ENCODE data around the gene ITGB1BP1.
"Not testable (repeated sequence)": the region's sequence is repeated elsewhere in the genome, so short reads cannot be mapped to it uniquely, and the experiment has no call there.

Gene ITGB1BP1

DNA sequence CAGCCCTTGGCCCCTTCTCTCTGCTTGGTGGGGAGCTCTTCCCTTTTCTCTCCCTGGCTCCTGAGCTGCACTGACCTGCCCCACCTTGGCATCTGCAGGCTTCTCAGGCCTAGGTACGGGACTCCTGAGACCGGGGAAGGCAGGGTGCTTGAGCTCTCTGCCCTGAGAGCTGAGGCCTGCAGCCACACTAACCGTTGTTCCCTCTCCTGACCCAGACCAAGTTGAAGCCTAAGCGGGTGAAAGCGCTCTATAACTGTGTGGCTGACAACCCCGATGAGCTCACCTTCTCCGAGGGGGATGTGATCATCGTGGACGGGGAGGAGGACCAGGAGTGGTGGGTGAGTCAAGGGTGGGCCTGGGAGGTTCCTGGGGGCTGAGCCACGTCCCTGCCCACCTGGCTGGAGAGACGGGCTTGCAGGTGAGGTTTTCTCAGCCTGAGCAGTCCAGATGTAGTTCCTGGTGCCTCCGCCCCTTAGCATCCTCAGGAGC lies 22.2 kb downstream of the ITGB1BP1 start:
- DNase-seq (ENCODE audit: low spot score): no peak

DNA sequence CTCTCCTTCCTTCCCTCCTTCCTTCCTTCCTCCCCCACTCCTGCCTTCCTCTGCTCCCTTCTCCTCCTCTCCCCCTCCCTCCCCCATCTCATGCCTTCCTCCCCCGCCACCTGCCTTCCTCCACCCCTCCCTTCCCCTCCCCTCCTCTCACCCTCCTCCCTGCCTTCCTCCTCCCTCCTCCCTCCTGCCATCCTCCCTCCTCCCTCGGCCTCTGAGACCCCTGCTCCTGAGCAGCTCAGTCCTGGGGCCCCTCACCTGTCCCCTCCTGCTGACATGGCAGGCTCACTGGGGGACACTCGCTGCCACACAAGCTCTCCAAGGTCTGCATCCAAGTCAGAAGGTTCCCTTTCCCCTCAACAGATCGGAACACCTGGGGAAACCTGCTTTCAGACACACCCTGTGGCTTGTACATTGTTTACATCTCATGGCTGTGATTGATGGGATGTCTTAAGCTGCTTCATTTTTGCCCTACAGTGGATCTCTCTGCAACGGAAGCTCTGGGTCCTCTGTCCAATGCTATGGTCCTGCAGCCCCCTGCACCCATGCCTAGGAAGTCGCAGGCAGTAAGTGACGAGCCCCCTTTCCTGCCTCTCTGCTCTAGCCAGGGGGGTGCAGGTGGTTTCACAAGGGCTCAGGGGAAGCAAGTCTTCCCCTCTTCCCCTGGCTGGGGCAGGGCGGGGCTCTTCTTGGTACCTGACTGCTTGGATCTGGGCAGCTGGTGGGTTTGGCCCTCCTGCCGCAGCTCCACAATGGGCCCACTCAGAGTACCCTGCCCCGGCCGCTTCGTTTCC lies 22.9 kb downstream of the ITGB1BP1 start:
- DNase-seq (ENCODE audit: low spot score): no peak

DNA sequence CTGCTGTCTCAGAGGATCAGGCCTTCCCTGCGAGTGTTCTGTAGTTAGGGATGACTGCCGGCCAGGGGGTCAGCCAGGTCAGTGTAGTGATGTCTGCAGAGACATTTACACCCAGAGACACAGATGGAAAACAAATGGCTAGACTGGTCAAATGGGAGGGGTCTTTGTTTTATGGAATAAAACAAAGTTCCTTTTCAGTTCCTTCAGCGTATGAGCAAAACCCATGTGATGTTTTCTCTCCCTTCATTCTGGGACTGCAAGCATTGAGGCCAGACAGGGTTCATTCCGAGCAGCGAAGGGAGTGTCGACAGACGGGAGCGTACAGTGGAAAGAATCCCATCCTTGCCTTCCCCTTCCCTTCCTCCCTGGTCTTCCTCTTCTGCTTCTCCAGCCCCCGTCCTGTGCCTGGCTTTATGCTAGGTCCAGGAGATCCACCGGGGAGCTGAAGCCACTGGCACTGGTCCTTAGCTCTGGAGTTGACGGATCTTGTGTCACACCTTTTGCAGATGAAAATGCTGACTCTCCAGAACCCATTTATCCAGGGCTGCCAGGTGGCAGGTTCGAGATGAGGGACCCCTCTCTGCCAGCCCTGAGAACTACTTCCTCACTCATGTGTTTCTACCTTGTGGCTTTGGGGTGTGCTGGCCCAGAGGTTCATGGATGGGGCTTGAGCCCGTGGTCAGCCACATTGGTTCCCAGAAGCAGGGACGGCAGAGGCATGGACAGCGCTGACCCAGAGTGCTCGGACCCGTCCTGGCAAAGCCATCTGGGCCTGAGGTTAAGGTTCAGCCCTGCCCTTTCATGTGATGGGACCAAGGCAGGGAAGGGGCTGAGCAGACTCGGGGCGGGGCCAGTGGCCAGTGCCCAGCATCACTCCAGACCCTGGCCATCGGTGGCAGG lies 24.2 kb downstream of the ITGB1BP1 start:
- no peak for DNase-seq (ENCODE audit: low spot score)

DNA sequence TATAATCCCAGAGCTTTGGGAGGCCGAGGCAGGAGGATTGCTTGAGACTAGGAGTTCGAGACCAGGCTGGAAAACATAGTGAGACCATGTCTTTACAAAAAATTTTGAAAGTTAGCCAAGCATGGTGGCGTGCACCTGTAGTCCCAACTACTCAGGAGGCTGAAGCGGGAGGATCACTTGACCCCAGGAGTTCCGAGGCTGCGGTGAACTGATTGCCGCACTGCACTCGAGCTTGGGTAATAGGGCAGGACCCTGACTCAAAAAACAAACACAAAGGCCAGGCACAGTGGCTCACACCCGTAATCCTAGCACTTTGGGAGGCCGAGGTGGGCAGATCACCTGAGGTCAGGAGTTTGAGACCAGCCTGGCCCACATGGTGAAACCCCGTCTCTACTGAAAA lies 25.1 kb downstream of the ITGB1BP1 start:
- DNase-seq (ENCODE audit: low spot score): not testable (repeated sequence)

DNA sequence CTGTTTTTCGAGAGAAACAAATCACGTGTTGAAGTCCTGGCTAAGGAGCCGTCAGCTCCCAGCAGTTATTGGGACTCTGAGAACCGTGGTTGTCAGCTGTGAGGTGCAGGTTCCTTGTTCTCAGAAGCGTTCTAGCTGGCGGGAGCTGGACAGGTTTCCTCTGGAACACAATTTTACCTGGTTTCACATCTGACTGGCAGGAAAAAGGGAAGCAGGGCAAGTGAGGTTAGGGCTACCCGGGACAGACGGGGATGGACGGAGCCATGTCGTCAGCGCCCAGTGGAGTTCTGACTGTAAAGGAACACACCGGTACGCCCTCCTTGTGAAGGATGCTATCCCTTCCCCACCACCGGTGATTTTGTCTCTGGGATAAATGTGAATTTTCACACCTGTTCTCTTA lies 26.1 kb downstream of the ITGB1BP1 start:
- no peak for DNase-seq (ENCODE audit: low spot score)

DNA sequence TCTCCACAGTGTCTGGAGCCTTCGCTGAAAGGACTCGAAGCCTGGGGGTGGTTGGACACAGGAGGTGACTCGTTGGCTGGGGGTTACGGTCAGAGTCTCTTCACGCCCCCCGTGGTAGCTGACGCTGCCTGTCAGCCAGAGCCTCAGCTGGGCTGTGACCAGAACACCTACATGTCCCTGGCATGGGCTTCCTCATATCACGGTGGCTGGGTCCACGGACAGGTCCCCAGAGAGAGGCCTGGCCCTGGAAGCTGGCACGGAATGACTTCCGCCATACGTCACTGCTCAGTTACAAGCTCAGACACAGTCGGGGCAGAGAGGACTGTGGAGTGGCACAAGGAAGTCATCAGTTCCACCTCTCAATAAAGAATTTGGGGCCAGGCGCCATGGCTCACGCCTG lies 28.5 kb downstream of the ITGB1BP1 start:
- no peak for DNase-seq (ENCODE audit: low spot score)

DNA sequence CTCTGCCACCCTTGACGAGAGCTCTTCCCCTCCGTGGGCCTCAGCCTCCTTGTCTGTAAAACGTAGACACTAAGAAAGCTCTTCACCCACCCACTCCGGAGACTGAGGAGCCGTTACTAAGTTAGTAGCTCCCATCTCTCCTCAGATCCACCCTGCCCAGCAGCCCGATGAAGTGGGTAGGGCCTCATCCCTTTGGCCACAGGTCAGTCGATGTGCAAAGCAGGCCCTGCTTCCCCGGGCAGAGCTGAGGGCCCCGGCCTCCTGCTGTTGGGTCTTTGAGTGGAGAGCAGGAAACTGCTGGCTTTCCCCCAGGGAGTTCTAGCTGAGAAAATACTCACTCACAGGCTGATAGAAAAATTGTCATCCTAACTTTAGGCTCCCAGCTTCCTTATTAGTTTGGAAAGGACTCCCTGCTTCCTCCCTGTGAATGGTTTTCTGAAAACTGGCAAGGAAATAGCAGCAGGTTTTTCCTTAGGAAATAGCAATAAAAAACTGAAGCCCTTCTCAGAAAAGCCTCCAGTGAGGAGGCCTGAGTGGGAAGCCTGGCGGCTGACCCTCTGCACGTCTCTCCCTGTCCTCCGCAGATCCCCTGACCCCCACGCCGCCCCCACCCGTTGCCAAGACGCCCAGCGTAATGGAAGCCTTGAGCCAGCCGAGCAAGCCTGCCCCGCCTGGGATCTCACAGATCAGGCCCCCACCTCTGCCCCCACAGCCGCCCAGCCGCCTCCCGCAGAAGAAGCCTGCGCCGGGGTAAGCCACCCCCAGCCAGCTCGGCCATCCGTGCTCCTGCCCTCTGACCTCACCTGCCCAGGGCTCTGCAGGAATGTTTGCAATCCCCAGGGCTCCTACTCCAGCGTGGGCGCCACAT lies 30.2 kb downstream of the ITGB1BP1 start:
- DNase-seq (ENCODE audit: low spot score): no peak

DNA sequence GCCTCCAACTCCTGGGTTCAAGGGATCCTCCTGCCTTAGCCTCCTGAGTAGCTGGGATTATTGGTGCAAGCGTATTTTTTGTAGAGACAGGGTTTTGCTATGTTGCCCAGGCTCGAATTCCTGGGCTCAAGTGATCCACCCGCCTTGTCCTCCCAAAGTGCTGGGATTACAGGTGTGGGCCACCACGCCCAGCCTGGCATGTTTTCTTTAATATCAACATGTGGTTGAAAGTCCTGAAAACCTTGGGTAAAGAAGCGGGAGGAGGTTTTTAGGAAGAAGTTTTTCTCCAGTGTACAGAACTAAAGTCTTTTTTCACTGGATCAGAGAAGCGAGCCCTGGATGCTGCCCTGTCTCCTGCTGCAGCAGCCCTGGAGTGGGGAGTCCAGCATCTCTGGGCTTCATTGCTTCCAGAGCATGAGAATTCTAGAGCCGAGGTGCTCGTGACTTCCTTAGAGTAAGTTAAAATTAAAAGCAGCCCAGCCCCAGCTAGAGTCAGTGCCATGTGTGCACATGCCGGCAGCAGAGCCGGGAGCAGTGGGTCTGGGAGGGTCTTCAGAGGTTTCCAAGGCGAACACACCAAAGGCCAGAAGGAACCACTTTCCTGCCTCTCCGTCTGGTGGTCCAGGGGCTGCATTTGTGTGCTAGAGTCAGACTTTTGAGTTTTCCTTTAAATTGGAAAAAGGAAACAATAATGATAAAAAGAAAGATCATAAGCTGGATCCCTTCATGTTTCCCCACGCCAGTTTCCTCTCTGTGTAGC lies 31.2 kb downstream of the ITGB1BP1 start:
- no peak for DNase-seq (ENCODE audit: low spot score)

DNA sequence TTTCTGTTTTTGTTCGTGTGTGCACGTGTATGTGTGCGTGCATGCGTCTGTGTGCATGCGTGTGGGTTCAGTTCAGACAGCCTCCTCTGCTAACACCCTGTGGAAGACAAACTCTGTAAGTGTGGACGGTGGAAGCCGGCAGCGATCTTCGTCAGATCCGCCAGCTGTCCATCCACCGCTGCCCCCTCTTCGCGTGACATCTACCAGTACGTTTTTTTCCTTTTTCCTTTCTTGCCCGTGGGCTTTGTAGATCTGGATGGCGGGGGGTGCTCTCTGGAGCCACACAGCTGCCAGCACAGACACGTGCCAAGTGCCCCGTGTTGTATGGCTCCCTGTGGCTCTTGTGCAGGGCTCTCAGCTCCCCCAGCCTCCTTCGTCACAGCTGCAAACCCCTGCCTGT lies 32.3 kb downstream of the ITGB1BP1 start:
- no peak for DNase-seq (ENCODE audit: low spot score)

DNA sequence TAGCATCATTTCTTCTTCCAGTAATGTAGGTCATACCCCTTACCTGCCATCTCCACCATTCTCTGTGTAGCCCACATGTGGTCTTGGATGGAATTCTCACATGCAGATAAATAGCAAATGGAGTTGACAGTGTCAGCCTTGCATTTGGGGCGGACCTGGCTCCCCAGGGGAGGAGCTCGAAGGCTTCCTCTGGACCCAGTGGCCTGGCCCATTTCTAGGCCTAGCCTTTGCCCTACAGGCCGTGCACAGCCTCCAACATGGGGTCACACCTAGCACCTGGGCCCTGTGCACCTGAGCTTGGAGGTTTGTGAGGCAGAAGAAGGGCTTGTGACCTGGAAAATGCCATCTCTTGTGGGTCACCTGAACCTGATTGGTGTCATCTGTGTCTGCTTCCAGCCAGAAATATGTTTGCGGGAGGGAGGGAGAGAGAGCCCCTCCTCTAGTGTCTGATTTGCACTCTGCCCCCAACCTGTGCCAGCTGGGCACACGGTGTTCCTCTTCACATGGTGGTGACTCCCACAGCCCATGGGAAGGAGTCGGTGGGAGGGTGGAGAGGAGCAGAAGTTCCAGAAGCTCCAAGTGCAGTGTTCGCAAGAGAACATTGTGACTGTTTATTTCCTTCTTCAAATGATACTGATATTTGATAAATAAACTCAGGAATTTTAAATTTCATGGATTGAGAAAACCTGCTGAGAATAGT lies 33.0 kb downstream of the ITGB1BP1 start:
- DNase-seq (ENCODE audit: low spot score): no peak

DNA sequence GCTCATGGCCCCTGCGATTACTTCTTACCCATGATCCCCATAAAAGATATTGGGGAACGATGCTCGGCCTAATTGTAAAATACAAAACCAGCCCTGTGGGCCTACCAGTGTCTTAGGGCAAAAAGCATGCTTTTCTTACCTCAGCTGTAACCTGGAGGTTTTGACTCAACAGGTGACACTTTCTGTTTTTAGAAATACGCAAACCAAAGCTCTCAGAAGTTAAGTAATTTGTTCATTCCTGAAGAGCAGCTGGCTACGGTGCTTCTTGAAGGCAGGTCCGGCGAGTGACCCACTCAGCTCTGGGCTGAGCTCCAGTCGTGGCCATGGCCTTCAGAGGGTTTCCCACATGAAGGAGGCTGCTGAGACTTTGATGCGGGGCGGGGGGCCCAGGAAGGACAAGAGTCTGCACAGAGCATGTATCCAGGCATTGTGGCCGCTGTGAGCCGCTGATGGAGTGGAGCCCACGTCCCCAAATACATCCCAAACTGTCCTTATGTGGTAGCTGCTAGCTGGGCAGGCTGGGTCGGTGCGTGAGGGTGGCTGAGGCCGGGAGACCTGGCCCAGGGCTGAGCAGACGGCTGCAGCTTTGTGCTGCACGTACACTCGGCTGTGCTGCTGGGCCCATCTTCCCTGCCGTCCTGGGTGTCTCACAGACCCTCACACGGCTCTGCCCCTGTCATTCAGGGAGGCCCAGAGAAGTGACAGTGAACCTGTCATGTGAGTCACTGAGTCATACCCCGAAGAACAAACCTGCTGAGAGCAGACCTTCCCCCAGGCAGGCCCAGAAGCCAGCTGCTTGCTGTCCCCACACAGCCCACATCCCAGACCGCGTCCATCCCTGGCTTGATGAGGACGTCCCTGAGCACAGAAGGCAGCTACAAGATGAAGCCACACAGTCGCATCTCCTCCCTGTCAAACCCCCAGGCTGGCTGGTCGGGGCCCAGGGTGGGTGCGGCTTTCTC lies 34.1 kb downstream of the ITGB1BP1 start:
- no peak for DNase-seq (ENCODE audit: low spot score)

DNA sequence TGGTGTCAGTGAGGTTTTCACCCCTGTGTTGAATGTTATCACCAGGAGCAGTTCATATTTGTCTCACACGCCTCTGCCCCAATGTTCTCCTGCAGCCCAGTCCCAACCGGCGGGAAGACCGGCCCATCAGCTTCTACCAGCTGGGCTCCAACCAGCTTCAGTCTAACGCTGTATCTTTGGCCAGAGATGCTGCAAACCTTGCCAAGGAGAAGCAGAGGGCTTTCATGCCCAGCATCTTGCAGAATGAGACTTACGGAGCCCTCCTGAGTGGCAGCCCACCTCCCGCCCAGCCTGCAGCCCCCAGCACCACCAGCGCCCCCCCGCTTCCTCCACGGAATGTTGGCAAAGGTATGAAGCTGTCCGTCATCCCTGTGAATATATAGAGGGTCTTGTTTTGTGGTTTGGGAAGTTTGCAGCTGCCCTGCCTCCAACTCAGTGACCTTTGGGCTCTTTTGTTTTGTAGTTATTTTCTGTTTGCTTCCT lies 35.1 kb downstream of the ITGB1BP1 start:
- no peak for DNase-seq (ENCODE audit: low spot score)

DNA sequence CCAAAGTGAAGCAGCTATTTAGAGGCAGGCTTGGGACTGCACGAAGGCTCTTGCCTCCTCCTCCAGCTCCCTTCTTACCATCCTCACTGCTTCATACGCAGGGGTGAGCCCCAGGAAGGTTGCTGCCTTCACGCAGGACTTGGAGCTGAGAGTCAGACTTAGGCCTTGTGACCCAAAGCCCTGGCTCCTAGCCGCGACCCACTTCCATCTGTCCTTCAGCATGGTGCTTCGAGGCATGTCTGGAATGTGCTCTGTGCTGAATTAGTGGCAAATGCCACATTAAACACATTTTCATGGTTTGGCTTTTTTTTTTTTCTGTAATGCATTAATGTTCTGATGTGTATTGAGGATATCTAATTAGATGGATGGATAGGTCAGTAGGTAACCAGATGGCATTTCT lies 37.5 kb downstream of the ITGB1BP1 start:
- no peak for DNase-seq (ENCODE audit: low spot score)

DNA sequence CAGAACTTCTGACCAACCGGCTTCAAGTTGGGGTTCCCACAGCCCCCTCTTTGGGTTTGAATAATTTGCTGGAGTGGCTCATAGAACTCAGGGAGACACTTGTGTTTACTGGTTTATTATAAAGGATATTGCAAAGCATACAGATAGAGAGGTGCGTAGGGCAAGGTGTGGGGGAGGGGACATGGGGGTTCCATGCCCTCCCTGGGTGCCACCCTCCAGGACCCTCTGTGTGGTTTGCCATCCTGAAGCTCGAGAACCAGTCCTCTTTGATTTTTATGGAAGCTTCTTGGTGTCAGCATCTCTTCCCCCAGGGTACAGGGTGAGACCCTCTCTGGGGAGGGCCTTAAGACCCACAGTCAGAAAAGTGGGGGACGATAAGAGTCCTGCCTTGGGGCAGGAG lies 38.8 kb downstream of the ITGB1BP1 start:
- no peak for DNase-seq (ENCODE audit: low spot score)

DNA sequence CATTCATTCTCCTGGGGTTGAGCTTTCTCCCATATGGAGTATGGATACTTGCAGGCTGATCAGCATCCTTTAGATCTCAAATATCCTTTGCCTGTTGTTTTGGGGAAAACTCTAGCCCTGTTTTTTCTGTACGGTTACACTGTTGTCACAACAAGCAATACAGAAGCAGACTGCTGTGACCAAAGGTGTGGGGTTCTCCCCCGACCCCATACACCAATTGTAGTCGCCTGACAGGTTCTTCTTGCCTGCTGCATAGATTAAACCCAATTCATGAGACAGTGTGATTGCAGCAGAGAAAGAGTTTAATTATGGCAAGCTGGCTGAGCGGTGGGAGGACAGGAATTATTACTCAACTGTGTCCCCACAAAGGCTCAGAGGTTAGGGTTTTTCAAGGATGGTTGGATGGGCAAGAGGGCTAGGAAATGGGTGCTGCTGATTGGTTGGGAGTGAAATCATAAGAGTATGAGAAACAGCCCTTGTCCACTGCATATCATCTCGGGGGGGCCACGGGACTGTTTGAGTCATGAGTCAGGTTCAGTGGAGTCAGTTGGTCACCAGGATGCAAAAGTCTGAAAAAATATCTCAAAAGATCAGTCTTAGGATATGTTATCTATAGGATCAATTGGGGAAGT lies 40.6 kb downstream of the ITGB1BP1 start:
- DNase-seq (ENCODE audit: low spot score): no peak

DNA sequence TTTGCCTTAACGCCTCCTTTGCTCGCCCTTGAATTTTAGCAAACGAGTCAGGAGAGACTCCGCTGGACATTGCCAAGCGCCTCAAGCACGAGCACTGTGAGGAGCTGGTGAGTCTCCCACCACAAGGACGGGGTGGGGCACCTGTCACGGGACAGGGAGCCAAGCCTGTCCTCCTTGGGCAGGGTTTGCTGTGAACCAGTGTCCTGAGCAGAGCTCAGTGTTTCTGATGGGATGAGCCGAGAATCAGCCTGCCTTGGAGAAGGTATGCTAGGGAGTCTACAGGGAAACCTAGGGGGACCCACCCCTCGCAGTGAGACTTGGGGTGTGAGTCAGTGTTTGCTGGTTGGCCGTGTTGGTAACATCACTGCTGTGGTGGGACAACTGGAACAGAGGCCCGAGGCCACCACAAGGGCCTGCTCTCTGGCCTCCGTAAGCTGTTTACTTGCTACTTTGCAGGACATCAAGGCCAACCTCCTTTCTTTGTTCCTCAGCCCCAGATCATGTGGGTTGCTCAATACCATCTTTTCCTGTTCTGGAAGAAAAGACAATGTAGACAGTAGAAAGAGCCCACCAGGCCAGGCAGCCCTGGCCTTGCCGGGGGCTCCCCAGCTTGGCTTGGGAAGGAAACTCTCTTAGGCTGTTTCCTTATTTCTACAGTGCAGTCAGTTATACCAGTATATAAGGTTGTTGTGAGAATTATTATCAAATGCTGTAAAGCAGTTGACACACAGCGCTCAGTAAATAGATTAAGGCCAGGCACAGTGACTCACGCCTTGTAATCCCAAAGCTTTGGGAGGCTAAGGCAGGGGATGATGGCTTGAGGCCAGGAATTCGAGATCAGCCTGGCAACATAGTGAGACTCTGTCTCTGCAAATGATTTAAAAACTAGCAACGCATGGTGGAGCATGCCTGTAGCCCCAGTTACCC lies 42.4 kb downstream of the ITGB1BP1 start:
- DNase-seq (ENCODE audit: low spot score): no peak

DNA sequence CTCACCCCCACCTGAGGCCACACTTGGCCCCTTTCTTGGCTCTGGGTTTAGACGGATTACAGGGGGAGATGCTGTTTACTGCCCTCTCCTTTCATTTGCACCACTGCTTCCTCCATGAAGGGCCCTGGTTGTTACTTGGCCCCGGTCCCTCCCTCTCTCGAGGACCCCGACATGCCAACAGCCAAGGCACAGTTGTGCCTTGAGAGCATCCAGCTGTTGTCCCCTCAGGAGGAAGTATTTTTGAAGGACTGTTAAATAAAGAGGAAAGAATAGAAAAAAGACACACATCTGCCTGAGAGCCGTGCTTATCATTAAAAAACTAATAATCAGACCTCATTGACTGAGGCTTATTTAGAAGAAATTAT lies 44.0 kb downstream of the ITGB1BP1 start:
- no peak for DNase-seq (ENCODE audit: low spot score)

All from SK-N-DZ (cell line).